BE2C (cell line): Measurements from ENCODE around the gene CSH2.

ENCODE experiments used
- DNase-seq: peaks from one replicate; pipeline ENCODE4 v3.0.0-alpha.2; 2020
- H3K27me3 ChIP-seq: fragments of 250-450 bp; sonication (Bioruptor Pico); 2 replicates; pipeline ENCODE4 v1.5.1; 2020; ENCODE audit warnings: mild to moderate bottlenecking
- H3K36me3 ChIP-seq: fragments of 250-450 bp; sonication (Bioruptor Pico); 2 replicates; pipeline ENCODE4 v1.5.1; 2020; ENCODE audit warnings: mild to moderate bottlenecking
- H3K4me1 ChIP-seq: fragments of 250-450 bp; sonication (Bioruptor Pico); 2 replicates; pipeline ENCODE4 v1.5.1; 2020
- H3K4me3 ChIP-seq: 2 replicates; pipeline ENCODE4 v1.5.1; 2011; ENCODE audit warnings: low read depth, low read length
- H3K9me3 ChIP-seq: fragments of 250-450 bp; sonication (Bioruptor Pico); 2 replicates; pipeline ENCODE4 v1.5.1; 2020
- CTCF ChIP-seq: IDR thresholded peaks from 2 replicates; pipeline ENCODE4 v1.5.1; 2012; ENCODE audit warnings: mild to moderate bottlenecking, low read depth, low read length

Gene CSH2

GRCh38 chr17:63842540-63843386 lies 30.7 kb downstream of the CSH2 start, which contains the start of gene SMARCD2:
TSS of gene SMARCD2 (minus strand) at chr17:63842685. CDS start at chr17:63842674, 11 bp downstream.
- peak; percentile 6; the same call in 1 of the 2 replicates for TF ChIP-seq CTCF
- Histone ChIP-seq H3K36me3 (peaks cover 2% of the 10 kb centered on the region; the same call in 1 of the 2 replicates), H3K27me3 (no peaks in the 10 kb centered on the region), H3K9me3 (no peaks in the 10 kb centered on the region), H3K4me1 (peaks cover 7% of the 10 kb centered on the region; the same call in 1 of the 2 replicates), H3K4me3 (peak within 1 kb of the TSS; percentile 97)
- DNase-seq: peak; percentile 99

- peaks cover 7% of the 10 kb centered on the region; the same call in 1 of the 2 replicates for H3K4me1 ChIP-seq
- peak; percentile 42 for DNase-seq
- TF ChIP-seq CTCF: no peak
- H3K27me3 ChIP-seq: no peaks in the 10 kb centered on the region
- H3K36me3 ChIP-seq: peaks cover 7% of the 10 kb centered on the region
- no peaks in the 10 kb centered on the region for H3K9me3 ChIP-seq
- H3K4me3 ChIP-seq: peak overlapping the region; percentile 97
Measured at GRCh38 chr17:63842173-63842539, 31.3 kb downstream of the CSH2 start.

- Histone ChIP-seq H3K4me3 (peak overlapping the region; percentile 97), H3K27me3 (no peaks in the 10 kb centered on the region), H3K4me1 (peaks cover 7% of the 10 kb centered on the region; the same call in 1 of the 2 replicates), H3K9me3 (no peaks in the 10 kb centered on the region), H3K36me3 (peaks cover 13% of the 10 kb centered on the region)
- TF ChIP-seq CTCF: no peak
- peak; percentile 86 for DNase-seq
Measured at GRCh38 chr17:63841350-63842172, 31.9 kb downstream of the CSH2 start.

GRCh38 chr17:63840591-63841349 lies 32.7 kb downstream of the CSH2 start:
- no peak for TF ChIP-seq CTCF

GRCh38 chr17:63838631-63839171 lies 34.8 kb downstream of the CSH2 start:
- no peak for TF ChIP-seq CTCF
- Histone ChIP-seq H3K4me1 (peaks cover 14% of the 10 kb centered on the region), H3K9me3 (no peaks in the 10 kb centered on the region), H3K4me3 (no peak overlapping the region), H3K36me3 (peaks cover 36% of the 10 kb centered on the region), H3K27me3 (no peaks in the 10 kb centered on the region)
- peak; percentile 71 for DNase-seq

More at GRCh38 chr17:63840591-63841349, 32.7 kb downstream of the CSH2 start:
- DNase-seq: no peak
- no peaks in the 10 kb centered on the region for H3K9me3 ChIP-seq
- peaks cover 17% of the 10 kb centered on the region for H3K36me3 ChIP-seq
- peak overlapping the region; percentile 97 for H3K4me3 ChIP-seq
- H3K27me3 ChIP-seq: no peaks in the 10 kb centered on the region
- H3K4me1 ChIP-seq: peaks cover 7% of the 10 kb centered on the region; the same call in 1 of the 2 replicates
